Activated naive CD8-positive, alpha-beta T cell treated with anti-CD3 and anti-CD28 coated beads, Interleukin-2, amount 10 ng/mL, durations not matched to agents 7 days and 5 days (primary cell): Measurements from ENCODE around the gene FADS2. TPM values are rescaled to one million over a fixed set of nuclear protein-coding genes. Genes with fewer than 3 reads are reported as not detected.
"Not testable (repeated sequence)": the region's sequence is repeated elsewhere in the genome, so short reads cannot be mapped to it uniquely, and the experiment has no call there.

ENCODE experiments used
- ATAC-seq: fragments of 150-1000 bp; cut with Tn5 transposase; one replicate; pipeline ENCODE4 v1.10.0; 2021; ENCODE audit warnings: low read depth, moderate library complexity
- POLR2A ChIA-PET: fragments of 350-600 bp; sonication (Branson Sonifier 250); formaldehyde crosslinking; loops from one replicate; lab custom pipeline; 2021; ENCODE audit warnings: antibody characterized with exemption; lab: Charles Lee
- DNase-seq: peaks from one replicate; pipeline ENCODE4 v3.0.0; 2021
- H3K27ac Mint-ChIP-seq: one replicate; pipeline ENCODE4 v1.8.0; 2022; ENCODE audit warnings: mild to moderate bottlenecking, mixed read lengths
- H3K27me3 Mint-ChIP-seq: one replicate; pipeline ENCODE4 v1.8.0; 2022; ENCODE audit warnings: mild to moderate bottlenecking, moderate library complexity, mixed read lengths
- H3K36me3 Mint-ChIP-seq: one replicate; pipeline ENCODE4 v1.8.0; 2021; ENCODE audit warnings: mild to moderate bottlenecking, mixed read lengths
- H3K4me1 Mint-ChIP-seq: one replicate; pipeline ENCODE4 v1.8.0; 2021; ENCODE audit warnings: mixed read lengths
- H3K4me3 Mint-ChIP-seq: one replicate; pipeline ENCODE4 v1.8.0; 2022; ENCODE audit warnings: mild to moderate bottlenecking, moderate library complexity, mixed read lengths
- H3K9me3 Mint-ChIP-seq: one replicate; pipeline ENCODE4 v1.8.0; 2021; ENCODE audit warnings: mixed read lengths
- total RNA-seq, 2 experiments: library from RNA; stranded (reverse); gene quantifications; one replicate each; pipeline ENCODE4 v1.2.3, GENCODE V29; 2021

FADS2 gene
- total RNA-seq, 2 experiments from 2014 or later: 245 to 280 TPM

DNA sequence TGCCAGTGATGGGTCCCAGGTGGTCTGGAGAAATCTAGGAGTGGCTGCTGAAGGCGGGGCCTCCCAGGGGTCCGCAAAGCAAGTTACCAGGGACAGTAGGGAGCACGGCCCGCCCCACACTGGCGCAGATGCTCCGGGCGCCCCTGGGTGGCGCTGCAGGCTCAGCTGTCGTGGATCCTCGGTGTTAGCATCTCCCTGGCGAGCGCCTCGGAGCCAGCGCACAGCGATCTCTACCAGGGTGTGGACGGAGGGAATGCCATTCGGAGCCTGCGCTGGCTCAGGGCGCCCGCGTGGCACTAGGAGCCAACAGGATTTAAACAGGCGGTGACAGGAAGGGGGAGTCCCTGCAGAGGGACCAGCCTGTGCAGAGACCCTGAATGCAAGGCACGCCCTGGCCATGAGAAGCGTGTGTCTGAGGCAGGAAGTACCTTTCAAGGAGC lies 43.1 kb downstream of the FADS2 start:
- no peak overlapping the region for H3K27ac Mint-ChIP-seq
- POLR2A ChIA-PET: interaction anchor here (1.5 kb wide), 2 partner anchors 73 to 237 kb away, joined by 4 to 7 read pairs; no protein-coding TSS in a partner anchor
- no peaks in the 10 kb centered on the region for H3K9me3 Mint-ChIP-seq
- ATAC-seq: peak; percentile 91
- H3K4me3 Mint-ChIP-seq: peak overlapping the region; percentile 80
- H3K27me3 Mint-ChIP-seq: no peaks in the 10 kb centered on the region
- peaks cover 6% of the 10 kb centered on the region for H3K4me1 Mint-ChIP-seq
- DNase-seq: peak; percentile 84
- no peaks in the 10 kb centered on the region for H3K36me3 Mint-ChIP-seq

DNA sequence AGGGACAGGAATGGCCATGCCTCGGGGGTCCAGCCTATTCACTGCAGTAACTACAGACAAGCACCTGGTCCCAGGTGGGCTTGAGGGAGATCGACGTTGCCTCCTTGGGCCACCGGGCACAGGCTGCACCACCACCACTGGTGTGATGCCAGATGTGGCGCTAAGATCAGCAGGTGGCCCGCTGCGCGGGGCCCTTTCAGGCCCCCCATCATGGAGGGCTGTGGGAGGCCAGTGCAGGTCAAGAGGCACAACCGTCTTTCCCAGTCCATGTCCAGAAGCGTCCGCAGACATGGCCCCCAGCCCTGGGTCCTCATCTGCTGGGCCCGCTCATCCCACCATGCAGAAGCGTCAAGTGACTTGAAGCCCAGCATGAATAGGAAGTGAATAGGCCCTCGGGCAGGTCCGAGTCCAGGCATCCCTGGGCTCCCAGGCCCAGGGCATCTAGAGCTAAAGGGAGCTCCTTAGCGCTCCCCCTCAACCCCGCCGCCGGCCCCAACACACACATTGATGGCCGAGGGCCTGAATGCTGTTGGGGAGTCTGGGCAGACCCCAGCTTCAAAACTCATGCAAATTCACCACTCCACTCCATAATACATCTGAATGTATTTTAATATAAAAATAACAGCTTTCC lies 45.0 kb downstream of the FADS2 start:
- no peak for ATAC-seq
- H3K27ac Mint-ChIP-seq: no peak overlapping the region
- no peaks in the 10 kb centered on the region for H3K9me3 Mint-ChIP-seq
- H3K4me3 Mint-ChIP-seq: no peak overlapping the region
- H3K27me3 Mint-ChIP-seq: no peaks in the 10 kb centered on the region
- H3K36me3 Mint-ChIP-seq: no peaks in the 10 kb centered on the region
- DNase-seq: no peak
- peaks cover 6% of the 10 kb centered on the region for H3K4me1 Mint-ChIP-seq
- POLR2A ChIA-PET: no interaction called here

DNA sequence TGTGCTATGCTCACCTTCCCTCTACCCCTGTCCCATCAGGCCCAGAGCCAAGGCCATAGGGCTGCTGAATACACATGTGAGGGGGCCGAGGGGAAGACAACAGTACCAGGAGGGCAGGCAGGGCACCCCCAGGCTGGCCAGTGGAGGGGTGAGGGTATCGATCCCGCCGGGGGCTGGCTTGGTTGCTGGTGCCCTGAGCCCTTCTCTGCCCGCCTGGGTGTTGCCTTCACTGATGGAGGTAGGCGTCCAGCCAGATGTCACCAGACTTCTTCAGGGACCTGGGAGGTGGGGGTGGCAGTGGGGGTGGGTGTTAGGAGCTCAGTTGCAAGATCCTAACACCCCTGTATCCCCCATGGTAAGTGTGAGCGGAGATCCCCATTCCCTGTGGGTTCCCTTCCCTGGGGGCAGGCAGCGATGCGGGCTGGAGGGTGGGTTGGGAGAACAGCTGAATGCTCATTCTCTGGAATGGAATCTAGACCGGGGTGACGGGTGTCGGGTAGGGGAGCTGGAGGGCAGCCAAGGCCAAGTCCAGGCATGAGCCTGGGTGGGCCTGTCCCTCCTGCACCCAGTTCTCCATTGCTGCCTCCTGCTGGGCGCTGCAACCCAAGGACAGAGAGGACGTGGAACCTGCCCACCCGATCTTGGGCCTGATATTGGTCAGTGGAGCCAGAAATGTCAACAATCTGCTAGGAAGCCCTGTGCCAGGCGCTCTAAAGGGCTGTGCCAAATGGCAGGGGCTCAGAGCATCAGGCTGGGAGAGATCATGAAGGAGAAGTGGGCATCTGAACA lies 45.7 kb downstream of the FADS2 start:
- DNase-seq (no peak), ATAC-seq (no peak)
- Mint-ChIP-seq H3K27me3 (no peaks in the 10 kb centered on the region), H3K4me3 (no peak overlapping the region), H3K27ac (no peak overlapping the region), H3K9me3 (no peaks in the 10 kb centered on the region), H3K36me3 (no peaks in the 10 kb centered on the region), H3K4me1 (peaks cover 6% of the 10 kb centered on the region)
- POLR2A ChIA-PET: no interaction called here

DNA sequence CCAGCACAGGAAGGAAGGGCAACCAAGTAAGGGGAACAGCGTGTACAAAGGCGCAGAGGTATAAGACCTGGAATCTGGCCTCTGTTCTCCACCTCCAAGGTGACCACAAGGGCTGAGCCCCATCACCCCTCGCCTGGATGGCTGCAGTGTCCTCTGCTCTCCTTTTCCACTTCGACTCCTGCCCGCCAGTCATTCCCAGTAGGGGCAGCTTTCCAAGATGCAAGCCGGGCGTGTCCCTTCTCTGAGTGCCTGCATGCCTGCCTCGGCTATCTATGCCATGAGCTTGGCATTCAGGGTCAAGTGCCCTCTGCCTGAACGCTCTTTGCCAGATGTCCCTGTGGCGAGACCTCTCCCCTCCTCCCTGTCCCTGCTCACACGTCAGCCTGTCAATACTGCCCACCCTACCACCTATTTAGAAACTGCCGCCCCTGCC lies 46.3 kb downstream of the FADS2 start:
- Mint-ChIP-seq H3K36me3 (no peaks in the 10 kb centered on the region), H3K4me1 (peaks cover 6% of the 10 kb centered on the region), H3K27me3 (no peaks in the 10 kb centered on the region), H3K9me3 (no peaks in the 10 kb centered on the region), H3K27ac (no peak overlapping the region), H3K4me3 (no peak overlapping the region)
- ATAC-seq (no peak), DNase-seq (no peak)
- POLR2A ChIA-PET: no interaction called here

DNA sequence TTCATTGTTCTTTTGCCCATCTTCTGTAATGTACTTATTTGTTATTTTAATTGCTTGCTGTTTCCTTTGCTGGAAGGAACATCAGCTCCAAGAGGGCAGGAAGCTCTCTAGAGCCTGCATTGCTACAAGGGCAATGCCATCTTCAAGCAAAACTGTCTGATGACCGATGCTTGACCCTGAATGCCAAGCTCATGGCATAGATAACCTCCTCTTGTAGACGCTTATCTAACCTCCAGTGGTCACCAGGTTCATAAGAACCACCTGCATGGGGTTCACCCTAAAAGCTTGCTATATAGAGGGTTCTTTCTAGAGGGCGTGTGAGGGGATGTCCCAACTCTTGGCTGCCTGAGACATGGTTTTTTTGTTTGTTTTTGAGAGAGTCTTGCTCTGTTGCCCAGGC lies 46.8 kb downstream of the FADS2 start:
- no peak overlapping the region for H3K4me3 Mint-ChIP-seq
- POLR2A ChIA-PET: no interaction called here
- DNase-seq (no peak), ATAC-seq (no peak)
- H3K27ac Mint-ChIP-seq: no peak overlapping the region
- no peaks in the 10 kb centered on the region for H3K9me3 Mint-ChIP-seq
- H3K27me3 Mint-ChIP-seq: no peaks in the 10 kb centered on the region
- peaks cover 6% of the 10 kb centered on the region for H3K4me1 Mint-ChIP-seq
- H3K36me3 Mint-ChIP-seq: no peaks in the 10 kb centered on the region

DNA sequence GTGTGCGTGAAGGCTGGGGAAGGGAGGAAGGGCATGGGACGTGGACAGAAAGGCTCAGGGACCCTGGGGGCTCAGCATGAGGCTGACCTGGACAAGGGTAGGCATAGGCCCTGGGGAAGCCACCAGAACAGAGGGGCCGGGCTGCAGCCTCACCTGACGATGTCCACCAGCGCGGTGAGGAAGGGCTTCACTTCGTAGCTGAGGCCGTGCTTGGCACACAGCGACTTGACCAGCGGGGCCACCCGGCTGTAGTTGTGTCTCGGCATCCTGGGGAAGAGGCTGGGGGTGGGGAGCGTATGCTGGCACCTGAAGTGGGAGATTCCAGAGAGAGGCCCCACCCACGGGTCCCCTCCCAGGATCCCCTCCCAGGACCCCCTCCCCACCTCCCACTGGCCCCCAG lies 47.6 kb downstream of the FADS2 start:
- peaks cover 1% of the 10 kb centered on the region for H3K27me3 Mint-ChIP-seq
- H3K9me3 Mint-ChIP-seq: no peaks in the 10 kb centered on the region
- POLR2A ChIA-PET: no interaction called here
- H3K36me3 Mint-ChIP-seq: no peaks in the 10 kb centered on the region
- H3K4me3 Mint-ChIP-seq: no peak overlapping the region
- peaks cover 6% of the 10 kb centered on the region for H3K4me1 Mint-ChIP-seq
- H3K27ac Mint-ChIP-seq: no peak overlapping the region
- DNase-seq: no peak
- no peak for ATAC-seq

DNA sequence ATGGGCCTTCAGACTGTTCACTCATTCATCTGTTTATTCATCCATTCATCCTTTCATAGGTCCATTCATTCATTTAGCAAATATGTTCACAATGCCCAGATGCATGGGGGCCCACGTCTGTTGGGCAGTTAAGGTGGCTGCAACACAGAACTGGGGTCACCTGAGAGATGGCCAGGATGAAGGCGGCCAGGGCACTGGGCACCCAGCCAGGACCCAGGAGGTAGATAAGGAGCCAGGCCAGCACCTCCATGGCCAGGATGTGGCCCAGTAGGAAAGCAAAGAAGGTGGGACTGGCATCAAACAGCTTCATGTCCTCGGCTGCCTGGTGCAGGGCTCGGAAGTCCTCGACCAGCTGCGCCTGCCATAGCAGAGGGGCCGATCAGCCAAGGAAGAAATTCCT lies 51.1 kb downstream of the FADS2 start:
- peaks cover 1% of the 10 kb centered on the region for H3K27me3 Mint-ChIP-seq
- POLR2A ChIA-PET: no interaction called here

DNA sequence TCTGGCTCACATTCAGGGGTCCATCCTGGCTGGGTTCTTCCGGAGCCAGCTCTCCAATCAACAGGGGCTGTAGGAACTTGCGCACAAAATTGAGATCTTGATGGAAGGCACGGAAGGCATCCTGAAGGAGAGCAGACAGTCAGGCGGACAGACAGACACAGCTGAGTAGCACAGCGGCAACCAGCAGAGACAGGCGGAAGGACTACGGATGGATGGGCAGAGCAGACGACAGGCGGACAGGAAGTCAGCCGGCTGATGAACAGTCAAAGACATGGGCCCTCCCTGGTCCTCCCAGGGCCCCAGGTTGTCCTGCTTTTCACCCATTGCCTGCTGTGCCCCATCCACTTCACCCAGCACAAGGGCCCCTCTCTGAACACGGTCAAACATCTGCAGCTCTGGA lies 51.9 kb downstream of the FADS2 start:
- POLR2A ChIA-PET: no interaction called here
- DNase-seq: no peak
- peaks cover 1% of the 10 kb centered on the region for H3K27me3 Mint-ChIP-seq
- no peak overlapping the region for H3K27ac Mint-ChIP-seq
- H3K36me3 Mint-ChIP-seq: no peaks in the 10 kb centered on the region
- H3K9me3 Mint-ChIP-seq: no peaks in the 10 kb centered on the region
- H3K4me1 Mint-ChIP-seq: peaks cover 2% of the 10 kb centered on the region
- no peak for ATAC-seq
- no peak overlapping the region for H3K4me3 Mint-ChIP-seq

More for the DNA sequence above, 51.1 kb downstream of the FADS2 start:
- H3K36me3 Mint-ChIP-seq: no peaks in the 10 kb centered on the region
- DNase-seq: no peak
- no peaks in the 10 kb centered on the region for H3K9me3 Mint-ChIP-seq
- H3K4me1 Mint-ChIP-seq: peaks cover 2% of the 10 kb centered on the region
- H3K27ac Mint-ChIP-seq: no peak overlapping the region
- no peak overlapping the region for H3K4me3 Mint-ChIP-seq
- no peak for ATAC-seq

DNA sequence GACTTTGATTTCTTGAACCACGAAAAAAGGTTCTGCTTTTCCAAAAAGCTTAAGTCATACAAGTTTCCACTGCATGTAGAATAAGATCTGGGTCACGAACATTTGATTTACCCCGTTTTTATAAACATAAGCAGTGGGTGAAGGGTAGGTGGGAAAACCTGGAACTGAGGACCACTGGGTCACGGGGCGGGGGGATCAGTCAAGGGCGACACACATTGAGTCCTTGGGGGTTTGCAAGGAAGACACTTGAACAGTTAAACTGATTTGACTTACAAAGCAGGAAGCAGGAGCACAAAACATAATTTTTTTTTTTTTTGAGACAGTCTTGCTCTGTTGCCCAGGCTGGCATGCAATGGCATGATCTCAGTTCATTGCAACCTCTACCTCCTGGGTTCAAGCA lies 52.4 kb downstream of the FADS2 start:
- POLR2A ChIA-PET: no interaction called here
- H3K4me3 Mint-ChIP-seq: no peak overlapping the region
- no peak overlapping the region for H3K27ac Mint-ChIP-seq
- ATAC-seq (no peak), DNase-seq (no peak)
- H3K4me1 Mint-ChIP-seq: peaks cover 2% of the 10 kb centered on the region
- no peaks in the 10 kb centered on the region for H3K36me3 Mint-ChIP-seq
- H3K9me3 Mint-ChIP-seq: no peaks in the 10 kb centered on the region
- H3K27me3 Mint-ChIP-seq: peaks cover 1% of the 10 kb centered on the region

DNA sequence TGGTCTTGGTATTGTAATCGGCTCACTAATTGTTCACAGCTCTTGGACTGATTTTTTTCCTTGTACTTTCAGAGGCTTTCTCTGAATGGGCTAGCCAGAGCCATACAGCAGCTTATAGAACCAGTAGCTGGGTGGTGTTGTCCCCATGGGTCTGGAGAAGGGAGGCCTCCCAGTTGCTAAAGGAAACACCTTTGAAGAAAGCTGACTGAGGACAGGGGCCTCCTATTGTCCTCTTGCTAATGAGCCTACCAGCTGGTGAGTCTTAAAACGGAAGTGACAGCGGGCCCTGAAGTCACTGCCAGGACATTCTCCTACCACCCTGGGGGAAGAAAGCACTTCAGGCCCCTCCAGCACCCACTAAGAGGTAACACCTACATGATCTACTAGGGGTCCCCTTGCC lies 53.3 kb downstream of the FADS2 start:
- H3K27ac Mint-ChIP-seq: no peak overlapping the region
- ATAC-seq (no peak), DNase-seq (no peak)
- peaks cover 2% of the 10 kb centered on the region for H3K4me1 Mint-ChIP-seq
- H3K4me3 Mint-ChIP-seq: no peak overlapping the region
- H3K36me3 Mint-ChIP-seq: no peaks in the 10 kb centered on the region
- H3K27me3 Mint-ChIP-seq: peaks cover 1% of the 10 kb centered on the region
- POLR2A ChIA-PET: no interaction called here
- no peaks in the 10 kb centered on the region for H3K9me3 Mint-ChIP-seq

DNA sequence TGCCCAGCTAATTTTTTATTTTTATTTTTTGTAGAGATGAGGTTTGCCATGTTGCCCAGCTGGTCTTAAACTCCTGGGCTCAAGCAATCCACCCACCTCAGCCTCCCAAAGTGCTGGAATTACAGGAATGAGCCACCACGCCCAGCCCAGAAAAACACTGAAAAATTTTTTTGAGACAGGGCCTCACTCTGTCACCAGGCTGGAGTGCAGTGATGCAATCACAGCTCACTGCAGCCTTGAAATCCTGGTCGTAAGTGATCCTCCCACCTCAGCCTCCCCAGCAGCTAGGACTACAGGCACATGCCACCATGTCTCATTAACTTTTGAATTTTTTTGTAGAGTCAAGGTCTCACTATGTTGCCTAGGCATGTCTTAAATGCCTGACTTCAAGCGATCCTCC lies 54.2 kb downstream of the FADS2 start:
- POLR2A ChIA-PET, H3K4me3 Mint-ChIP-seq: not testable (repeated sequence)

DNA sequence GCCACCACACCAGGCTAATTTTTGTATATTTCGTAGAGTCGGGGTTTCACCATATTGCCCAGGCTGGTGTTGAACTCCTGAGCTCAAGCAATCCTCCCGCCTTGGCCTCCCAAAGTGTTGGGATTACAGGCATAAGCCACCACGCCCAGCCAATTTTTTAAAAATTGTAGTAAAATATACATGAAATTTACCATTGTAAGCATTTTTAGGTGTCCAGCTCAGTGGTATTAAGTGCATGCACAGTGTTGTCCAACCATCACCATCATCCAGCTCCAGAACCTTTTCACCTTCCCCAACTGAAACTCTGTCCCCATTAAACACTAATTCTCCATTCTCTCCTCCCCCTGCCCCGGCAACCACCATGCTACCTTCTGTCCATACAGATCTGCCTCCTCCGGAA lies 54.8 kb downstream of the FADS2 start:
- H3K4me3 Mint-ChIP-seq: no peak overlapping the region
- H3K27ac Mint-ChIP-seq: no peak overlapping the region
- peaks cover 1% of the 10 kb centered on the region for H3K27me3 Mint-ChIP-seq
- no peak for ATAC-seq
- POLR2A ChIA-PET: no interaction called here
- H3K4me1 Mint-ChIP-seq: peaks cover 2% of the 10 kb centered on the region
- H3K9me3 Mint-ChIP-seq: peaks cover 2% of the 10 kb centered on the region
- no peaks in the 10 kb centered on the region for H3K36me3 Mint-ChIP-seq
- no peak for DNase-seq

More for the DNA sequence above, 54.2 kb downstream of the FADS2 start:
- not testable (repeated sequence) for H3K4me1 Mint-ChIP-seq, H3K36me3 Mint-ChIP-seq, H3K9me3 Mint-ChIP-seq, ATAC-seq, H3K27me3 Mint-ChIP-seq, DNase-seq, H3K27ac Mint-ChIP-seq

DNA sequence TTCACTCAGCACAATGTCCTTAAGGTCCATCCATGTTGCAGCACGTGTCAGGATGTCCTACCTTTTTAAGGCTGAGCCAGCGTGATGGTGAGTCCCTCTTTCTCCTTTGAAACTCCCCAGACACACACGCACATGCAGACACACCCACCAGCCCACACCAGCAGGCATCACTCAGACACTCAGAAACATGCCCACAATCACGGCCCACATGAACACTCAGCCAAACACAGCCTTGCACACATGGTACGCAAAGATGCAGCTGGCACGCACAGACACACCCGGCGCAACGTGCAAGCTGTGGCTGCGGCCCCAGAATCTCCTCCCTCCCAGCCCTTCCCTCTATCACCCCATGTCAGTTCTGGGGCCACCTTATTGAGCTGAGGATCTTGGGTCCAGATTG lies 55.2 kb downstream of the FADS2 start:
- Mint-ChIP-seq H3K27ac (no peak overlapping the region), H3K36me3 (no peaks in the 10 kb centered on the region), H3K4me1 (peaks cover 2% of the 10 kb centered on the region), H3K9me3 (peaks cover 2% of the 10 kb centered on the region), H3K4me3 (no peak overlapping the region), H3K27me3 (peaks cover 1% of the 10 kb centered on the region)
- no peak for DNase-seq
- no peak for ATAC-seq
- POLR2A ChIA-PET: no interaction called here

DNA sequence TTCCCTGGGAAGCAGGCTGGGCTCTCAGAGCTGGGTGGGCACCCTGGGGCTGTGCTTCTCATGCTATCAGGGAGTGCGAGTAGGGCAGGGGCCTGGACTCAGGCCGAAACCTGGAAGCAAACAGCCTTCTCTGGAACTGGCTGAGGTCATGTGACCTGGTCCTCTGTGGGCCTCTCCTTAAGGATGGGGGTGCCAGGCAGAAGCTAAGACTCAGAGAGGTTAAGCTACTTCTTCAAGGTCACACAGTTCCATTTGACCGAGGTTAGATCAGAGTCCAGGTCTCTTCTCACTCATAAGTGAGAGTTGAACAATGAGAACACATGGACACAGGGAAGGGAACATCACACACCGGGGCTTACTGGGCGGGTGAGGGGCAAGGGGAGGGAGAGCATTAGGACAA lies 55.8 kb downstream of the FADS2 start:
- H3K27me3 Mint-ChIP-seq: peaks cover 1% of the 10 kb centered on the region
- H3K27ac Mint-ChIP-seq: no peak overlapping the region
- H3K36me3 Mint-ChIP-seq: no peaks in the 10 kb centered on the region
- ATAC-seq (no peak), DNase-seq (no peak)
- H3K9me3 Mint-ChIP-seq: peaks cover 2% of the 10 kb centered on the region
- peaks cover 2% of the 10 kb centered on the region for H3K4me1 Mint-ChIP-seq
- no peak overlapping the region for H3K4me3 Mint-ChIP-seq
- POLR2A ChIA-PET: no interaction called here
